Upper lobe of left lung (tissue), 4 donors: ENCODE results near the gene NET1.

Source experiments
- POLR2A ChIP-seq, 4 donors: fragments of 450-650 bp; IDR thresholded peaks; one replicate each; pipeline ENCODE4 v1.5.1; 2016 to 2017; ENCODE audit warnings: antibody characterized with exemption in 4 of 4, mild to moderate bottlenecking in 2 of 4
- POLR2AphosphoS5 ChIP-seq, 2 donors: sonication (generic); formaldehyde crosslinking; IDR thresholded peaks; one replicate each; pipeline ENCODE4 v1.5.1; 2017; ENCODE audit warnings: antibody characterized with exemption in 2 of 2
- TF ChIP-seq, protein P1 (sequence below), 6 experiments: fragments of 450-650 bp in 4 of 6; fragments of 200-600 bp in 2 of 6; sonication (generic) in 2 of 6; IDR thresholded peaks; one replicate each; pipeline ENCODE4 v1.5.1; 2016 to 2019; ENCODE audit warnings: antibody characterized with exemption in 6 of 6

DNA sequence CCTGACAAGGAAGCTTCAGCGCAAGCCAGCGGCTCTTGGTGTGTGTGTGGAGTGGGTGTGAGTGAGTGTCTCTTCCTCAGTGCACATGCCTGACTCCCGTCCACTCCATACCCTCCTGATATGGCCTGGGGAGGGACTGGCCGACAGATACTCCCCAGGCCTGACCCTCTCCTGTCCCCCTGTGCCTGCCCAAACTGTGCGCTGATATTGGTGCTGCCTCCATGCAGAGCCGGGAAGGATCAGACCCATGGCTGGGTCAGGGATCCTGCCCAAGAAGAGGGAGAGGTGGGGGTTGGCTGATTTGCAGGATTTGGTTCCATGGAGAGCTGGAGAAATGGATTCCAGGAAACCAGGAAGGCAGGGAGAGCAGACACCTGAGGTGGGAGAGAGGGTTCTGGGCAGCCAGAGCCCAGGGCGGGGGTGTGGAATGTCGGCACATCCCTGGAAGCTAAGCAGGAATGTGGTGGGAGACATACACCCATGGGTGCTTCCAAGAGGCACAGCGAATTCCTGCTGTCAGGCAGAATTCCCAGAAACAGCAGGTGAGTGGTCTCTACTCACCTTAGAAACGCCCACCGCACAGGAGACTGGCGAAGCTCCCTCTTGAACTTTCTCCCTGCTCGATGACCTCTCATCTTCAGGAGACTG lies 80.7 kb downstream of the NET1 start:
- TF ChIP-seq, protein P1, sequence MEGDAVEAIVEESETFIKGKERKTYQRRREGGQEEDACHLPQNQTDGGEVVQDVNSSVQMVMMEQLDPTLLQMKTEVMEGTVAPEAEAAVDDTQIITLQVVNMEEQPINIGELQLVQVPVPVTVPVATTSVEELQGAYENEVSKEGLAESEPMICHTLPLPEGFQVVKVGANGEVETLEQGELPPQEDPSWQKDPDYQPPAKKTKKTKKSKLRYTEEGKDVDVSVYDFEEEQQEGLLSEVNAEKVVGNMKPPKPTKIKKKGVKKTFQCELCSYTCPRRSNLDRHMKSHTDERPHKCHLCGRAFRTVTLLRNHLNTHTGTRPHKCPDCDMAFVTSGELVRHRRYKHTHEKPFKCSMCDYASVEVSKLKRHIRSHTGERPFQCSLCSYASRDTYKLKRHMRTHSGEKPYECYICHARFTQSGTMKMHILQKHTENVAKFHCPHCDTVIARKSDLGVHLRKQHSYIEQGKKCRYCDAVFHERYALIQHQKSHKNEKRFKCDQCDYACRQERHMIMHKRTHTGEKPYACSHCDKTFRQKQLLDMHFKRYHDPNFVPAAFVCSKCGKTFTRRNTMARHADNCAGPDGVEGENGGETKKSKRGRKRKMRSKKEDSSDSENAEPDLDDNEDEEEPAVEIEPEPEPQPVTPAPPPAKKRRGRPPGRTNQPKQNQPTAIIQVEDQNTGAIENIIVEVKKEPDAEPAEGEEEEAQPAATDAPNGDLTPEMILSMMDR (IDR thresholded peaks at IDR 0.05), result no peak
- TF ChIP-seq POLR2A (IDR thresholded peaks at IDR 0.05), result no peak
- no peak for TF ChIP-seq POLR2AphosphoS5 (IDR thresholded peaks at IDR 0.05)
